GM20000 (cell line): ENCODE data around the gene DPH5.
"Not testable (repeated sequence)": the region's sequence is repeated elsewhere in the genome, so short reads cannot be mapped to it uniquely, and the experiment has no call there.

Source experiments
- DNase-seq: peaks from one replicate; pipeline ENCODE4 v3.0.0; 2012; ENCODE audit warnings: low spot score
- CTCF ChIP-seq: IDR thresholded peaks from 2 replicates; pipeline ENCODE4 v1.5.1; 2012; ENCODE audit warnings: mild to moderate bottlenecking, control low read depth; ENCODE audit errors: extremely low read depth, missing control alignments

The DPH5 gene

GRCh38 chr1:101044259-101044658 is 18.7 kb upstream of the DPH5 start:
- no peak for DNase-seq
- TF ChIP-seq CTCF, result no peak

GRCh38 chr1:101043776-101044175 is 18.2 kb upstream of the DPH5 start:
- no peak for DNase-seq
- TF ChIP-seq CTCF, result no peak

- TF ChIP-seq CTCF, result no peak
- no peak for DNase-seq
These were observed 15.7 kb upstream of the DPH5 start for GRCh38 chr1:101041300-101041699.

GRCh38 chr1:101040666-101041065 is 15.1 kb upstream of the DPH5 start:
- no peak for TF ChIP-seq CTCF
- DNase-seq, result no peak

GRCh38 chr1:101039245-101039644 is 13.7 kb upstream of the DPH5 start:
- no peak for DNase-seq

GRCh38 chr1:101037316-101037715 is 11.7 kb upstream of the DPH5 start:
- DNase-seq, result no peak
- no peak for TF ChIP-seq CTCF

More at GRCh38 chr1:101039245-101039644, 13.7 kb upstream of the DPH5 start:
- TF ChIP-seq CTCF, result no peak

- no peak for TF ChIP-seq CTCF
- no peak for DNase-seq
These were observed 7.4 kb upstream of the DPH5 start for GRCh38 chr1:101033017-101033416.

- DNase-seq, result not testable (repeated sequence)
These were observed 6.5 kb upstream of the DPH5 start for GRCh38 chr1:101032129-101032528.
